AG09319 (cell line): ENCODE results near the gene SLC22A12.

ENCODE experiments used
- DNase-seq: peaks from one replicate; pipeline ENCODE4 v3.0.0-alpha.2; 2010; ENCODE audit warnings: low read depth; ENCODE audit errors: extremely low read depth
- CTCF ChIP-seq: IDR thresholded peaks from 2 replicates; pipeline ENCODE4 v1.5.1; 2011; ENCODE audit warnings: low read depth, mild to moderate bottlenecking, inconsistent platforms, low read length, moderate library complexity

SLC22A12 gene

GRCh38 chr11:64590763-64591221 is at the start of gene SLC22A12:
TSS of gene SLC22A12 (plus strand) at chr11:64591220. CDS start at chr11:64591557, 337 bp downstream.
- DNase-seq: no peak
- TF ChIP-seq CTCF: no peak

- TF ChIP-seq CTCF: no peak
- DNase-seq: no peak
Observed at GRCh38 chr11:64542172-64543125, 48.6 kb upstream of the SLC22A12 start.

GRCh38 chr11:64543818-64544217 is 47.2 kb upstream of the SLC22A12 start:
- no peak for DNase-seq
- TF ChIP-seq CTCF: no peak

- no peak for TF ChIP-seq CTCF
- DNase-seq: no peak
Observed at GRCh38 chr11:64544616-64545296, 46.3 kb upstream of the SLC22A12 start.

- TF ChIP-seq CTCF: no peak
- DNase-seq: no peak
Observed at GRCh38 chr11:64545619-64546018, 45.4 kb upstream of the SLC22A12 start.

GRCh38 chr11:64546176-64546575 is 44.8 kb upstream of the SLC22A12 start:
- DNase-seq: no peak
- no peak for TF ChIP-seq CTCF

- DNase-seq: no peak
- no peak for TF ChIP-seq CTCF
Observed at GRCh38 chr11:64546600-64546999, 44.4 kb upstream of the SLC22A12 start.
